Measurements from ENCODE around the gene MRTFA. TPM values are rescaled to one million over a fixed set of nuclear protein-coding genes. Genes with fewer than 3 reads are reported as not detected.

Gene MRTFA
- total RNA-seq, 6 experiments from 2014 or later: 9.3 to 20.6 (median 16.3) TPM

- no peak overlapping the region for H3K4me3 ChIP-seq
- no peaks in the 10 kb centered on the region for H3K27me3 ChIP-seq
- H3K36me3 ChIP-seq: peaks cover 0 to 45% (median 19%) of the 10 kb centered on the region in 4 donors
- no peak overlapping the region for H3K27ac ChIP-seq
- TF ChIP-seq, protein P1, sequence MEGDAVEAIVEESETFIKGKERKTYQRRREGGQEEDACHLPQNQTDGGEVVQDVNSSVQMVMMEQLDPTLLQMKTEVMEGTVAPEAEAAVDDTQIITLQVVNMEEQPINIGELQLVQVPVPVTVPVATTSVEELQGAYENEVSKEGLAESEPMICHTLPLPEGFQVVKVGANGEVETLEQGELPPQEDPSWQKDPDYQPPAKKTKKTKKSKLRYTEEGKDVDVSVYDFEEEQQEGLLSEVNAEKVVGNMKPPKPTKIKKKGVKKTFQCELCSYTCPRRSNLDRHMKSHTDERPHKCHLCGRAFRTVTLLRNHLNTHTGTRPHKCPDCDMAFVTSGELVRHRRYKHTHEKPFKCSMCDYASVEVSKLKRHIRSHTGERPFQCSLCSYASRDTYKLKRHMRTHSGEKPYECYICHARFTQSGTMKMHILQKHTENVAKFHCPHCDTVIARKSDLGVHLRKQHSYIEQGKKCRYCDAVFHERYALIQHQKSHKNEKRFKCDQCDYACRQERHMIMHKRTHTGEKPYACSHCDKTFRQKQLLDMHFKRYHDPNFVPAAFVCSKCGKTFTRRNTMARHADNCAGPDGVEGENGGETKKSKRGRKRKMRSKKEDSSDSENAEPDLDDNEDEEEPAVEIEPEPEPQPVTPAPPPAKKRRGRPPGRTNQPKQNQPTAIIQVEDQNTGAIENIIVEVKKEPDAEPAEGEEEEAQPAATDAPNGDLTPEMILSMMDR (IDR thresholded peaks at IDR 0.05): no peak
- no peak for TF ChIP-seq POLR2A (IDR thresholded peaks at IDR 0.05)
- ATAC-seq (peak; percentile 15 to 63 (median 27)), DNase-seq (no peak)
- intact Hi-C loops (cut with DNase I): no loop called here
- no peaks in the 10 kb centered on the region for H3K9me3 ChIP-seq
- H3K4me1 ChIP-seq: no peaks in the 10 kb centered on the region
- WGBS (ENCODE audit: insufficient coverage, low coverage, low lambda C conversion rate, missing lambda C conversion rate): 93% methylated on average over 2 of the region's 9 CpGs
These were observed 213.8 kb downstream of the MRTFA start for GRCh38 chr22:40422558-40423309.

DNA sequence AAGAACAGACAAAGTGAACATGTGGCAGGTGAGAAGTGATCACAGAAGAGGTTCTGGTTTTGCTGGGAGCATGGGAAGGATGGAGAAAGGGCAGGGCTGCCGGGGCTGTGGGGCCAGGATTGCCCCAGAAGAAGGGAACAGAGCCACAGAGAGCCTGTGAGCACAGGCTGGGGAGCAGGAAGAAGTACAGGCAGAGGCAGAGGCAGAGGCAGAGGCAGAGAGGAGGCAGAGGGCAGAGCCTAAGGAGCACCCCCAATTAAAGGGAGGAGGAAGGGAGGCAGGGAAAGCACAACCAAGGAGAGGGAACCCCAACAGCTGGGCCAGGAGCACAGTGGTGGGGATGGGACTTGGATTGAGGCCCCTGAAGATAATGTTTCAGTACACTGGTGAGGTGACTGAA, 214.6 kb downstream of the MRTFA start:
- DNase-seq (no peak), ATAC-seq (no peak)
- no peaks in the 10 kb centered on the region for H3K9me3 ChIP-seq
- H3K36me3 ChIP-seq: peaks cover 0 to 47% (median 19%) of the 10 kb centered on the region in 4 donors
- H3K4me1 ChIP-seq: no peaks in the 10 kb centered on the region
- H3K27me3 ChIP-seq: no peaks in the 10 kb centered on the region
- WGBS (ENCODE audit: insufficient coverage, low coverage, low lambda C conversion rate, missing lambda C conversion rate): 83% methylated on average over 1 of the region's 1 CpG
- intact Hi-C loops (cut with DNase I): no loop called here
- H3K27ac ChIP-seq: no peak overlapping the region
- no peak for TF ChIP-seq POLR2A (IDR thresholded peaks at IDR 0.05)
- TF ChIP-seq, protein P1 (IDR thresholded peaks at IDR 0.05): no peak
- H3K4me3 ChIP-seq: no peak overlapping the region

- Histone ChIP-seq H3K4me3 (no peak overlapping the region), H3K9me3 (no peaks in the 10 kb centered on the region), H3K27me3 (no peaks in the 10 kb centered on the region), H3K36me3 (peaks cover 0 to 47% (median 17%) of the 10 kb centered on the region in 4 donors), H3K27ac (no peak overlapping the region), H3K4me1 (no peaks in the 10 kb centered on the region)
- no peak for ATAC-seq
- no peak for DNase-seq
- 96% methylated on average over 4 of the region's 4 CpGs for WGBS (ENCODE audit: insufficient coverage, low coverage, low lambda C conversion rate, missing lambda C conversion rate)
- intact Hi-C loops (cut with DNase I): no loop called here
- no peak for TF ChIP-seq POLR2A (IDR thresholded peaks at IDR 0.05)
- TF ChIP-seq, protein P1 (IDR thresholded peaks at IDR 0.05): no peak
These were observed 215.5 kb downstream of the MRTFA start for GRCh38 chr22:40421082-40421350.

DNA sequence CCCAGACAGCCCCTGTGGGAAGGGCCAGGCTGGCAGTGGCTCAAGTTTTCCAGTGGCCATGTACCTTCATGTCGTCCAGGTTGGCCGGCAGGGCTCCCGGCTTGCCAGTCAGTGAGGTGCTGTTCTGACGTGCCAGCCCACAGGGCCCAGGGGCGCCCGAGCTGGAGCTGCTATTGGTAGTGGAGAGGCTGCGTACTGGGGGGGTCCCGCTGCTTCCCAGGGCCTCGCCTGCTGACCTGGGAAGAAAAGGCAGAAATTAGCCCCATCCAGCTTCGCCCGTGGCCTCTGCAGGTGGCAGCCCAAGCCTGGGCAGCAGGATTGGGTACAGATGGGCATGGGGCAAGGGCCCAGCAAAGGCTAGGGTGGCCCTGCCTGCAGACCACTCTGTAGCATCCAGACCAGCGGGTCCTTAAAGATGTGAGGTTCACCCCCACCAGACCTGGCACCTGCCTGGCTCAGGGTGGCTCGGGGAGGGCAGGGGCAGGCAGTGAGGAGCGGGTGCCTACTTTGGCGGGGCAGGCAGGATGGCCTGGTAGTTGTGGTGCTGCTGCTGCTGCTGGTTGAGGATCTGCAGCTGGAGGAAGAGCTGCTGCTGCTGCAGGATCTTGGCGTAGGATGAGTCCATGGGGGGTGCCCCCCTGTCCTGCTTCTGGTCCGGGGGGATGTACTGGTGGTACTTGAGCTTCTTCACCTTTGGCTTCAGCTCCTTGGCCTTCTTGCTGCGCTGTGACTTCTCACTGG, 216.0 kb downstream of the MRTFA start:
- intact Hi-C loops (cut with DNase I): no loop called here
- H3K4me1 ChIP-seq: no peaks in the 10 kb centered on the region
- ATAC-seq (no peak), DNase-seq (no peak)
- H3K27ac ChIP-seq: no peak overlapping the region
- TF ChIP-seq, protein P1 (IDR thresholded peaks at IDR 0.05): no peak
- TF ChIP-seq POLR2A (IDR thresholded peaks at IDR 0.05): no peak
- no peaks in the 10 kb centered on the region for H3K27me3 ChIP-seq
- no CpG with 5 or more reads among the region's 18 CpGs for WGBS (ENCODE audit: insufficient coverage, low coverage, low lambda C conversion rate, missing lambda C conversion rate)
- H3K36me3 ChIP-seq: peaks cover 0 to 44% (median 17%) of the 10 kb centered on the region in 4 donors
- no peak overlapping the region for H3K4me3 ChIP-seq
- H3K9me3 ChIP-seq: no peaks in the 10 kb centered on the region

Measured in right lobe of liver (tissue), 6 donors.